H1 (cell line): ENCODE data around the gene NLRX1.

Experiments used
- CTCF ChIP-seq, 3 experiments: IDR thresholded peaks; 1 replicate in 2 of 3; 2 replicates in 1 of 3; pipeline versions ENCODE4 v1.5.1 to v1.6.1; 2011; ENCODE audit warnings: low read length in 3 of 3, mild to moderate bottlenecking in 3 of 3, inconsistent platforms in 2 of 3, low read depth in 1 of 3, moderate library complexity in 1 of 3; ENCODE audit not compliant: insufficient read depth in 1 of 3; ENCODE audit errors: control extremely low read depth in 1 of 3
- POLR2AphosphoS5 ChIP-seq: IDR thresholded peaks from 2 replicates; pipeline ENCODE4 v1.6.1; 2011; ENCODE audit warnings: low read depth, low read length

GRCh38 chr11:119152604-119153003, 15.9 kb upstream of the NLRX1 start:
- TF ChIP-seq POLR2AphosphoS5 (no peak), CTCF (IDR thresholded peaks at IDR 0.05; ENCODE audit: control extremely low read depth in 1 of 3, insufficient read depth in 1 of 3, low read depth in 1 of 3, low read length in 3 of 3) (no peak)
